GM19372 (cell line): Measurements from ENCODE around the gene SLC16A12.
A peak's percentile ranks its signal among the peaks of the same experiment; 100 is the strongest.
"Not testable (repeated sequence)": the region's sequence is repeated elsewhere in the genome, so short reads cannot be mapped to it uniquely, and the experiment has no call there.

ENCODE experiments used
- ATAC-seq: cut with Tn5 transposase; IDR thresholded peaks from one replicate; pipeline ENCODE4 v1.9.1; 2021; ENCODE audit warnings: mild to moderate bottlenecking, low read depth, moderate library complexity; ENCODE audit not compliant: unreplicated experiment

Gene SLC16A12

DNA sequence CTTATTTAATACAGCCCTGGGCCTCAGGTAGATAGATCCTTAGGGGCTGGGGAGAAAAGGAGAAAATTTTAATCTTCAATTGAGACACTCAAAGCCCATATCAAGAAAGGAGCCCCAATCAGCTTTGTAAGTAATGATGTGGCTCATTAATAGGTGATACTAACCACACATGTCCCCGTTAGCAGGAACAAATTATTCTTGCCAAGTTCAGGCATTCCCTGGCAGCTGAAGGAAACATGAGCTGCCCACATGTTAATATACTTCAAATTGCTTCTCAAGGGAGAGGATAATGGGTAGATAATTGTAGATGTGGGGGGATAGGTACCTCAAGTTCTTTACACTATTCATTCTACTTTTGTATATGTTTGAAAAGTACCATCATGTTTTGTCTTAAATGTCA, 106.5 kb downstream of the SLC16A12 start:
- ATAC-seq, result no peak

DNA sequence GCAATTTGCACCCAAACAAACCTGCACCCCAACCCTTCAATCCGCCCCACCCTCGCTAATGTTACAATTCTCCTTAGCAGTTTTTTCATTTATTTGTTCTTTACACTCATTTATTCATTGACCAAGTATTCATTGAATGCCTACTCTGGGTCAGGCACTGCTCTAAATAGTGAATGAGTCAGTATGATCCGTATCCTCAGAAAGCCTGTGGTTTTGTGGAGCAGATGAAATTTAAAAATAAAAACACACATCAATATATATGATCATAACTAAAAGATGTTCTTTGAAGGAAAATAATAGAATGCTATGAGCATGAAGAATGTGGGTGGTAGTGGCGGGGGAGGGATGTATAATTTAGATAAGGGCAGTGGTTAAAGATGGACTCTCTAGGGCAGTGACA, 107.8 kb downstream of the SLC16A12 start:
- no peak for ATAC-seq

GRCh38 chr10:89426230-89426868, 109.0 kb downstream of the SLC16A12 start:
- no peak for ATAC-seq

GRCh38 chr10:89425000-89425399, 110.4 kb downstream of the SLC16A12 start:
- ATAC-seq, result no peak

- no peak for ATAC-seq
Observed at GRCh38 chr10:89421018-89421476, 114.3 kb downstream of the SLC16A12 start.

DNA sequence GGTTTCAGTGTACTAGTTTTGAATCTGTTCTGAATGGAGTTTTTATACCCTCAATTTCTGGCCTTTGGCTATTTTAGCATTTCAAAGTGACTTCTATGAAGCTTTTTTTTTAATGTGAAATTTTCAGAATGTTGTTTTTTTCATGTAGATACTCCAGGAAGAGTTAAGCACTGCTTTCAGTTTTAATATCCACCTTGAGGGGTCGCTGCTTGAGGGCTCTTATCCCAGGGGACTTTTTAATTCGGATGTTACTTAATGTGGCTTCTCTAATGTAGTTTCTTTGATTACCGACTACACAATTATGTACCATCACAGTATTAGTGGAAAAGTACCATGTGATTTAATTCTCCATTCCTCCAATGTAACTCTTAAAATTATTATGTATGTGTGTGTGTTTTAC, 115.8 kb downstream of the SLC16A12 start:
- no peak for ATAC-seq

DNA sequence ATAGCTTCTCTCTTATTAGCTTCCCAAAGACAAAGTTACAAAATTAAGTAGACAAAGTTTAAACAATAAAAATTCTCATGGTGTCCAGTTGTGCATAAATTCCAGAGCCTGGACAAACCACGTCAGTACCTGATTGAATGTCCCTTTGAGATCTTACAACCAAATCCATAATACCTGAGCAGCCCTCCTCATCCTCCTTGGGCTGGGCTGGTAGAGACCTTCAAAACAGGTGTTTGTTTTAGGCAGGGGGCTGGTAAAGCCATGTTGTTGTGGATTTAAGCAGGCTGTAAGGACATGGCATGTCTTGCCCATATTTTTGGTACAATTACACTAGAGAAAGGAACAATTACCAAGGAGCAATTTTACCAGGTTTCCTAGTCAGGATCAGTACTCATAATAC, 118.9 kb downstream of the SLC16A12 start:
- ATAC-seq, result no peak

GRCh38 chr10:89414879-89415821, 120.2 kb downstream of the SLC16A12 start:
- ATAC-seq, result peak; percentile 30

DNA sequence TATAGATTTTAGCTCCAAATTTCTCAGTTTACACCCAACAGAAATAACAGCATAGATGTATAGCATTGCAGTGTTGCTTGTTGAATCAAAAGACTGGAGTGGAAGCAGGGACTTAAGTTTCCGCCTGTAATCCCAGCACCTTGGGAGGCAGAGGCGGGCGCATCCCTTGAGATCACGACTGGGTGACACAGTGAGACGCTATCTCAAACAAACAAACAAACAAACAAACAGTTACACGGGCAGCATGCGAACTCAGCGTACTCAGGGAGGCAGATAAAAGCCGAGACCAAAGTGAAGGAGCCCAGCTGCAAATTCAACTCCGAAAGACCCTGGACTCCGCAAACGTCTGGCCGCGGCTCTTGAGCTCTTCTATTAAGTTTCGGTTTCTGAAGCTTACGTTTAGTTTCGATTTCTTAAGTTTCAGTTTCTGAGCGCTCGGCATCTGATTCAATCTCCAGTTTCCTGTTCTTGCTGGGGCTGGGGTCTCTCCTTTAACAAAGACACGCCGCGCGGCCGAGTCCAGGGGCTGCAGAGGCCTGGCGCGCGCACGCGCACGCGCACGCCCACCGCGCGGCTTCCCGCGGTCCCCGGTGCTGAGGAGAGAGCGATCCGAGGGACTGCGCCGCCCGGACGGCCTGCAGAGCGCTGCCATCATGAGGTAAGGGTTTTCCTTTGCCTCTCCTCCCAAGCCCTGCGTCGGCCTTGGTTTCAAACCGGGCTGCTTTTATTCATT, 121.1 kb downstream of the SLC16A12 start, which contains the start of gene IFIT5:
TSS of gene IFIT5 (plus strand) at position 423 of the 733 bp plus-strand sequence. CDS start at position 654, 231 bp downstream.
- ATAC-seq, result peak; percentile 75

DNA sequence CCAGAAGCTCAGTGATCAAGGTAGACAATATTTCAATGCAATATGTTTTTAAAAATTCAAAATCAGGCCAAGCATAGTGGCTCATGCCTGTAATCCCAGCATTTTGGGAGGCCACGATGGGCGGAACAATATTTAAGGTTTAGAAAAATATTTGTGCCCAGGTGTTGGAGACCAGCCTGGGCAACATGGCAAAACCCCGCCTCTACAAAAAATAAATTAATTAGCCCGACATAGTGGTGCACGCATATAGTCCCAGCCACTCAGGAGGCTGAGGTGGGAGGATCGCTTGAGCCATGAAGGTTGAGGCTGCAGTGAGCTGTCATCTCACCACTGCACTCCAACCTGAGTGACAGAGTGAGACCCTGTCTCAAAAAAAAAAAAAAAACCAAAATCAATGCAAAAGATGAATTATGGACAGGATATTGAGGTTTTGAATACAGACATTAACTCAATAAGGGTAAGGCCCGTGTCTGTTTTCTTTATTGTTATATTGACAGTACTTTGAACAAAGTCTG, 121.9 kb downstream of the SLC16A12 start:
- ATAC-seq, result no peak

DNA sequence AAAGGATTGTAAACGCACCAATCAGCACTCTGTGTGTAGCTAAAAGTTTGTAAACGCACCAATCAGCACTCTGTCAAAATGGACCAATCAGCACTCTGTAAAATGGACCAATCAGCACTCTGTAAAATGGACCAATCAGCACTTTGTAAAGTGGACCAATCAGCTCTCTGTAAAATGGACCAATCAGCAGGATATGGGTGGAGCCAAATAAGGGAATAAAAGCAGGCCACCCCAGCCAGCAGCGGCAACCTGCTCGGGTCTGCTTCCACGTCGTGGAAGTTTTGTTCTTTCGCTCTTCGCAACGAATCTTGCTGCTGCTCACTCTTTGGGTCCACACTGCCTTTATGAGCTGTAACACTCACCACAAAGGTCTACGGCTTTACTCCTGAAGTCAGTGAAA, 123.1 kb downstream of the SLC16A12 start:
- not testable (repeated sequence) for ATAC-seq

DNA sequence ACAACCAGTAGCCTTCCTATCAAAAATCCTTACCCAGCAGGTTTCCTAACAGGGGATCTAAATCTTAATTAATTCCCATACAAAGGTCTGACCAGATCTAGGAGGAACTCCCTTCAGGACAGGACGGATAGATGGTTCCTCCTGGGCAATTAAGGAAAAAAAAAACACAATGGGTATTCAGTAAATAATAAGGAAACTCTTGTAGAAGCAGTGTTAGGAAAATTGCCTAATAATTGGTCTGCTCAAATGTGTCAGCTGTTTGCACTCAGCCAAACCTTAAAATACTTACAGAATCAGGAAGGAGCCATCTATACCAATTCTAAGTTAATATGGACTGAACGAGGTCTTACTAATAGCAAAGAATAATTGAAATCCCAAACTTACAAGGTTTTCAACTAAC, 124.3 kb downstream of the SLC16A12 start:
- not testable (repeated sequence) for ATAC-seq

DNA sequence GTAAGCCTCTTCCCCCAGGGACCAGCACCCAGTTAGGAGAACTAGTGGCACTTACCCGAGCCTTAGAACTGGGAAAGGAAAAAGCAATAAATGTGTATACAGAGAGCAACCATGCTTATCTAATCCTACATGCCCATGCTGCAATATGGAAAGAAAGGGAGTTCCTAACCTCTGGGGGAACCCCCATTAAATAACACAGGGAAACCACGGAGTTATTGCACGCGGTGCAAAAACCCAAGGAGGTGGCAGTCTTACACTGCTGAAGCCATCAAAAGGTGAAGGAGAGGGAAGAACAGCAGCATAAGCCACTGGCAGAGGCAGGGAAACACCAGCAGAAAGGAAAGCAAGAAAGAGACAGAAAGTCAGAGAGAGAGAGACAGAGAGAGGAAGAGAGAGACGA, 124.8 kb downstream of the SLC16A12 start:
- not testable (repeated sequence) for ATAC-seq

DNA sequence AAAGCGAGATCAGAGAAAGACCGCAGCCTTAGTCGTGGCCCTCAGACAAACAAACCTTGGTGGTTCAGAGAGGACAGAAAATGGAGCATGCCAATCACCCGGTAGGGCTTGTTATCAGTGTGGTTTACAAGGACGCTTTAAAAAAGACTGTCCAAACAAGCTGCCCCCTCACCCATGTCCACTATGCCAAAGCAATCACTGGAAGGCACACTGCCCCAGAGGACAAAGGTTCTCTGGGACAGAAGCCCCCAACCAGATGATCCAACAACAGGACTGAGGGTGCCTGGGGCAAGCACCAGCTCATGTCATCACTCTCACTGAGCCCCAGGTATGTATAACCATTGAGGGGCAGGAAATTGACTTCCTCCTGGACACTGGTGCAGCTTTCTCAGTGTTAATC, 126.1 kb downstream of the SLC16A12 start:
- ATAC-seq, result not testable (repeated sequence)

DNA sequence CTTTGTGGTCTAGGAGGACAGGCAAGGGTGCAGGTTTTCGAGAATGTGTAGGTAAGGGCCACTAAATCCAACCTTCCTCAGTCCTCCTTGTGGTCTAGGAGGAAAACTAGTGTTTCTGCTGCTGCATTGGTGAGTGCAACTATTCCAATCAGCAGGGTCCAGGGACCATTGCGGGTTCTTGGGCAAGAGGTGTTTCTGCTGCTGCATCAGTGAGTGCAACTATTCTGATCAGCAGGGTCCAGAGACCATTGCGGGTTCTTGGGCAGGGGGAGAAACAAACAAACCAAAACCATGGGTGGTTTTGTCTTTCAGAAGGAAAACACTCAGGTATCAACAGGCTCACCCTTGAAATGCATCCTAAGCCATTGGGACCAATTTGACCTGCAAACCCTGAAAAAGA, 127.6 kb downstream of the SLC16A12 start:
- ATAC-seq, result not testable (repeated sequence)

GRCh38 chr10:89406178-89406577, 129.2 kb downstream of the SLC16A12 start:
- not testable (repeated sequence) for ATAC-seq

GRCh38 chr10:89404104-89405047, 131.0 kb downstream of the SLC16A12 start:
- ATAC-seq, result no peak

GRCh38 chr10:89403043-89403442, 132.4 kb downstream of the SLC16A12 start:
- no peak for ATAC-seq

- ATAC-seq, result no peak
Observed at GRCh38 chr10:89399956-89400355, 135.4 kb downstream of the SLC16A12 start.
